Measurements from ENCODE around the gene BRI3BP.
A peak's percentile ranks its signal among the peaks of the same experiment; 100 is the strongest.

Gene BRI3BP

GRCh38 chr12:125065021-125065918, 71.8 kb downstream of the BRI3BP start, which contains the start of gene AACS:
Gene AACS (plus strand): TSS chr12:125065435. CDS start chr12:125065585, 150 bp downstream.
- Histone ChIP-seq H2BK5ac (ENCODE audit: low read depth, low read length, poor library complexity) (no peak within 1 kb of the TSS), H3K14ac (ENCODE audit: low read length) (peak within 1 kb of the TSS; percentile 16), H3K27me3 (ENCODE audit: insufficient read depth, low read length) (no peaks in the 10 kb centered on the region), H3K23ac (ENCODE audit: low read length) (no peak within 1 kb of the TSS), H3K79me2 (ENCODE audit: control insufficient read depth, insufficient read depth, low read length, poor library complexity) (peaks cover 4% of the 10 kb centered on the region), H4K12ac (ENCODE audit: low read depth, low read length) (peak within 1 kb of the TSS; percentile 80), H3K4ac (ENCODE audit: low read depth, low read length) (peak within 1 kb of the TSS; percentile 47), H3K18ac (ENCODE audit: low read length) (peak within 1 kb of the TSS; percentile 31), H3K4me3 (ENCODE audit: low read depth, low read length) (peak within 1 kb of the TSS; percentile 87), H3K9me3 (ENCODE audit: insufficient read depth, low read depth, low read length) (no peaks in the 10 kb centered on the region), H4K8ac (ENCODE audit: low read depth, low read length) (peak within 1 kb of the TSS; percentile 76), H3K4me1 (ENCODE audit: control insufficient read depth in 1 of 2, insufficient read depth in 2 of 2, low read length in 2 of 2) (peaks cover 4 to 11% of the 10 kb centered on the region in 2 experiments), H3K9ac (ENCODE audit: low read length) (peak within 1 kb of the TSS; percentile 8), H3K4me2 (ENCODE audit: low read length) (peak within 1 kb of the TSS; percentile 99), H2AFZ (ENCODE audit: insufficient read depth, low read length, poor library complexity) (peak within 1 kb of the TSS; percentile 88), H3K27ac (ENCODE audit: low read depth, low read length) (no peak within 1 kb of the TSS), H2BK12ac (ENCODE audit: low read length) (no peak within 1 kb of the TSS), H4K91ac (ENCODE audit: low read depth, low read length) (peak within 1 kb of the TSS; percentile 9), H2BK120ac (ENCODE audit: insufficient read depth, low read length, poor library complexity) (peak within 1 kb of the TSS; percentile 50), H3K79me1 (ENCODE audit: low read length) (peaks cover 5% of the 10 kb centered on the region), H3K36me3 (ENCODE audit: control insufficient read depth in 1 of 2, insufficient read depth in 2 of 2, low read length in 2 of 2) (no peaks in the 10 kb centered on the region), H2AK5ac (ENCODE audit: low read length) (peak within 1 kb of the TSS; percentile 31)
- WGBS (ENCODE audit: extremely low coverage, insufficient coverage, insufficient read length), result no CpG with 5 or more reads among the region's 80 CpGs
- DNase-seq, result peak; percentile 60 to 77

GRCh38 chr12:125065919-125066570, 72.6 kb downstream of the BRI3BP start:
- peak overlapping the region; percentile 22 for H3K4ac ChIP-seq (ENCODE audit: low read depth, low read length)
- H3K14ac ChIP-seq (ENCODE audit: low read length), result peak overlapping the region; percentile 16
- H3K18ac ChIP-seq (ENCODE audit: low read length), result peak overlapping the region; percentile 31
- H3K9me3 ChIP-seq (ENCODE audit: insufficient read depth, low read depth, low read length), result no peaks in the 10 kb centered on the region
- H2BK12ac ChIP-seq (ENCODE audit: low read length), result no peak overlapping the region
- peaks cover 4% of the 10 kb centered on the region for H3K79me2 ChIP-seq (ENCODE audit: control insufficient read depth, insufficient read depth, low read length, poor library complexity)
- peak overlapping the region; percentile 31 for H2AK5ac ChIP-seq (ENCODE audit: low read length)
- DNase-seq, result no peak
- H2BK5ac ChIP-seq (ENCODE audit: low read depth, low read length, poor library complexity), result no peak overlapping the region
- peak overlapping the region; percentile 87 for H3K4me3 ChIP-seq (ENCODE audit: low read depth, low read length)
- no peak overlapping the region for H2BK120ac ChIP-seq (ENCODE audit: insufficient read depth, low read length, poor library complexity)
- H3K4me2 ChIP-seq (ENCODE audit: low read length), result peak overlapping the region; percentile 81
- no peak overlapping the region for H3K9ac ChIP-seq (ENCODE audit: low read length)
- H4K8ac ChIP-seq (ENCODE audit: low read depth, low read length), result peak overlapping the region; percentile 76
- H4K12ac ChIP-seq (ENCODE audit: low read depth, low read length), result peak overlapping the region; percentile 28
- no peaks in the 10 kb centered on the region for H3K36me3 ChIP-seq (ENCODE audit: control insufficient read depth in 1 of 2, insufficient read depth in 2 of 2, low read length in 2 of 2)
- peaks cover 5% of the 10 kb centered on the region for H3K79me1 ChIP-seq (ENCODE audit: low read length)
- peak overlapping the region; percentile 88 for H2AFZ ChIP-seq (ENCODE audit: insufficient read depth, low read length, poor library complexity)
- H3K27me3 ChIP-seq (ENCODE audit: insufficient read depth, low read length), result no peaks in the 10 kb centered on the region
- H3K27ac ChIP-seq (ENCODE audit: low read depth, low read length), result no peak overlapping the region
- H3K4me1 ChIP-seq (ENCODE audit: control insufficient read depth in 1 of 2, insufficient read depth in 2 of 2, low read length in 2 of 2), result peaks cover 4 to 11% of the 10 kb centered on the region in 2 experiments
- peak overlapping the region; percentile 9 for H4K91ac ChIP-seq (ENCODE audit: low read depth, low read length)
- no CpG with 5 or more reads among the region's 18 CpGs for WGBS (ENCODE audit: extremely low coverage, insufficient coverage, insufficient read length)
- no peak overlapping the region for H3K23ac ChIP-seq (ENCODE audit: low read length)

- H3K14ac ChIP-seq (ENCODE audit: low read length), result no peak overlapping the region
- H3K27me3 ChIP-seq (ENCODE audit: insufficient read depth, low read length), result no peaks in the 10 kb centered on the region
- peaks cover 5% of the 10 kb centered on the region for H3K79me1 ChIP-seq (ENCODE audit: low read length)
- DNase-seq, result peak in 1 of 2 donors; percentile 21
- H3K79me2 ChIP-seq (ENCODE audit: control insufficient read depth, insufficient read depth, low read length, poor library complexity), result peaks cover 4% of the 10 kb centered on the region
- no peak overlapping the region for H4K91ac ChIP-seq (ENCODE audit: low read depth, low read length)
- H2BK5ac ChIP-seq (ENCODE audit: low read depth, low read length, poor library complexity), result no peak overlapping the region
- no CpG with 5 or more reads among the region's 6 CpGs for WGBS (ENCODE audit: extremely low coverage, insufficient coverage, insufficient read length)
- no peaks in the 10 kb centered on the region for H3K9me3 ChIP-seq (ENCODE audit: insufficient read depth, low read depth, low read length)
- H4K8ac ChIP-seq (ENCODE audit: low read depth, low read length), result no peak overlapping the region
- no peak overlapping the region for H3K23ac ChIP-seq (ENCODE audit: low read length)
- H3K18ac ChIP-seq (ENCODE audit: low read length), result no peak overlapping the region
- H3K27ac ChIP-seq (ENCODE audit: low read depth, low read length), result no peak overlapping the region
- H2BK120ac ChIP-seq (ENCODE audit: insufficient read depth, low read length, poor library complexity), result no peak overlapping the region
- no peak overlapping the region for H4K12ac ChIP-seq (ENCODE audit: low read depth, low read length)
- no peak overlapping the region for H3K9ac ChIP-seq (ENCODE audit: low read length)
- H2AFZ ChIP-seq (ENCODE audit: insufficient read depth, low read length, poor library complexity), result no peak overlapping the region
- no peak overlapping the region for H2BK12ac ChIP-seq (ENCODE audit: low read length)
- H3K4me2 ChIP-seq (ENCODE audit: low read length), result no peak overlapping the region
- no peaks in the 10 kb centered on the region for H3K36me3 ChIP-seq (ENCODE audit: control insufficient read depth in 1 of 2, insufficient read depth in 2 of 2, low read length in 2 of 2)
- H3K4ac ChIP-seq (ENCODE audit: low read depth, low read length), result no peak overlapping the region
- no peak overlapping the region for H2AK5ac ChIP-seq (ENCODE audit: low read length)
- H3K4me3 ChIP-seq (ENCODE audit: low read depth, low read length), result no peak overlapping the region
- peaks cover 4 to 11% of the 10 kb centered on the region in 2 experiments for H3K4me1 ChIP-seq (ENCODE audit: control insufficient read depth in 1 of 2, insufficient read depth in 2 of 2, low read length in 2 of 2)
These were observed 74.9 kb downstream of the BRI3BP start for GRCh38 chr12:125068391-125068790.

- no peaks in the 10 kb centered on the region for H3K36me3 ChIP-seq (ENCODE audit: control insufficient read depth in 1 of 2, insufficient read depth in 2 of 2, low read length in 2 of 2)
- no peak overlapping the region for H3K18ac ChIP-seq (ENCODE audit: low read length)
- peak; percentile 47 to 61 for DNase-seq
- H3K4me3 ChIP-seq (ENCODE audit: low read depth, low read length), result no peak overlapping the region
- H3K79me1 ChIP-seq (ENCODE audit: low read length), result peaks cover 5% of the 10 kb centered on the region
- H4K8ac ChIP-seq (ENCODE audit: low read depth, low read length), result no peak overlapping the region
- peaks cover 4 to 11% of the 10 kb centered on the region in 2 experiments for H3K4me1 ChIP-seq (ENCODE audit: control insufficient read depth in 1 of 2, insufficient read depth in 2 of 2, low read length in 2 of 2)
- H3K79me2 ChIP-seq (ENCODE audit: control insufficient read depth, insufficient read depth, low read length, poor library complexity), result peaks cover 4% of the 10 kb centered on the region
- no peak overlapping the region for H2BK5ac ChIP-seq (ENCODE audit: low read depth, low read length, poor library complexity)
- no peak overlapping the region for H3K4ac ChIP-seq (ENCODE audit: low read depth, low read length)
- no peaks in the 10 kb centered on the region for H3K27me3 ChIP-seq (ENCODE audit: insufficient read depth, low read length)
- no CpG with 5 or more reads among the region's 8 CpGs for WGBS (ENCODE audit: extremely low coverage, insufficient coverage, insufficient read length)
- H3K9ac ChIP-seq (ENCODE audit: low read length), result no peak overlapping the region
- no peak overlapping the region for H2AK5ac ChIP-seq (ENCODE audit: low read length)
- H2AFZ ChIP-seq (ENCODE audit: insufficient read depth, low read length, poor library complexity), result no peak overlapping the region
- no peak overlapping the region for H4K91ac ChIP-seq (ENCODE audit: low read depth, low read length)
- no peak overlapping the region for H3K23ac ChIP-seq (ENCODE audit: low read length)
- H3K14ac ChIP-seq (ENCODE audit: low read length), result no peak overlapping the region
- no peak overlapping the region for H3K27ac ChIP-seq (ENCODE audit: low read depth, low read length)
- no peaks in the 10 kb centered on the region for H3K9me3 ChIP-seq (ENCODE audit: insufficient read depth, low read depth, low read length)
- H3K4me2 ChIP-seq (ENCODE audit: low read length), result no peak overlapping the region
- no peak overlapping the region for H4K12ac ChIP-seq (ENCODE audit: low read depth, low read length)
- H2BK120ac ChIP-seq (ENCODE audit: insufficient read depth, low read length, poor library complexity), result no peak overlapping the region
- H2BK12ac ChIP-seq (ENCODE audit: low read length), result no peak overlapping the region
These were observed 76.2 kb downstream of the BRI3BP start for GRCh38 chr12:125069616-125070015.

Measured in trophoblast cell (in vitro differentiated cells and primary cell).